Measurements from ENCODE around the gene CDC42EP1. TPM values are rescaled to one million over a fixed set of nuclear protein-coding genes. Genes with fewer than 3 reads are reported as not detected.

The CDC42EP1 gene, protein sequence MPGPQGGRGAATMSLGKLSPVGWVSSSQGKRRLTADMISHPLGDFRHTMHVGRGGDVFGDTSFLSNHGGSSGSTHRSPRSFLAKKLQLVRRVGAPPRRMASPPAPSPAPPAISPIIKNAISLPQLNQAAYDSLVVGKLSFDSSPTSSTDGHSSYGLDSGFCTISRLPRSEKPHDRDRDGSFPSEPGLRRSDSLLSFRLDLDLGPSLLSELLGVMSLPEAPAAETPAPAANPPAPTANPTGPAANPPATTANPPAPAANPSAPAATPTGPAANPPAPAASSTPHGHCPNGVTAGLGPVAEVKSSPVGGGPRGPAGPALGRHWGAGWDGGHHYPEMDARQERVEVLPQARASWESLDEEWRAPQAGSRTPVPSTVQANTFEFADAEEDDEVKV
- under 1 TPM in 1 of 2 experiments, not detected in 1; 0.22 TPM for total RNA-seq

DNA sequence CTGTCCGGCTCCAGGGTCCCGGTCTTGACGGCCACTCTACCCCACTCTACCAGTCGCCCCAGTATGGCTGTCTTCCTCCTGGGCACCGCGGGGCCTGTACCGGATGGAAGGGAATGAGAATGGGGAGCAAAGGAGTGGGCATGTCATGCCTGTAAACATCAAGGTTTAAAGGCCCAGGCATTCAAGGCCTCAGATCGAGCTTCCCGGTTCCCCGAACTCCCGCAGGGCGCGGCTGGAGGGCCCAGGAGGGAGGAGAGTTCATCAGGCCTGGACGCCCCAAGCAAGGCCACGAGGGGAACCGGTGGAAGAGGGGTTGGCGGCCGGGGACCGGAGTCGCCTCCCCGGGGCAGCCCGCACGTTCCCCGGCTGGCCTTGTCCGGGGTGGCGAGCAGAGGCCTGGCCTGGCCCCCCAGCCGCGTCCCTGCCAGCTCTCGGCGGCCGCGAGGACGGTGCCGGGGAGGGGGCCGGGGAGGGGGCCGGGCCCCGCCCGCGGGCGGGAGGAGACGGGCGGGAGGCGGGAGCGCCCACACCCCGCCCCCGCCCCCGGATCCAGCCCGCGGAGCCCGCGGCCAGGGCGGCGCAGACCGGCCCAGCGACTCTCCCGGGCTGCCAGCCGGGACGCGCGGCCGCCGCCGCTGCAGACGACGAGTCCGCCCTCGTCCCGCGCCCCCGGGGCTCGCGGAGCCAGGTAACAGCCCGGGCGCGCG is at the start of gene CDC42EP1:
Gene CDC42EP1 (plus strand): TSS at position 580 of the 707 bp plus-strand sequence. CDS start 5,870 bp downstream, outside the sequence.

GRCh38 chr22:37519268-37520195 is 40.7 kb upstream of the CDC42EP1 start, which contains the start of gene CARD10:
TSS of gene CARD10 (minus strand) at chr22:37519415. CDS start at chr22:37519200, 215 bp downstream.

GRCh38 chr22:37608477-37609239 is 48.4 kb downstream of the CDC42EP1 start, which contains the start of gene GGA1:
TSS of gene GGA1 (plus strand) at chr22:37608834. CDS start at chr22:37608861, 27 bp downstream.

Other genes with a start within 250 kb of the CDC42EP1 start
- gene ELFN2, start 133.0 kb upstream of the CDC42EP1 start, total RNA-seq, result under 1 TPM; 0.28 to 0.53 TPM
- 100 to 1,000 TPM; 213 to 218 TPM for gene MFNG, start 74.1 kb upstream of the CDC42EP1 start, total RNA-seq
- not detected for gene CARD10, start 41.1 kb upstream of the CDC42EP1 start, total RNA-seq
- gene LGALS2, start 19.6 kb downstream of the CDC42EP1 start, total RNA-seq, result not detected
- gene GGA1, start 48.4 kb downstream of the CDC42EP1 start, total RNA-seq, result 10 to 100 TPM; 59.8 to 61.1 TPM
- gene SH3BP1, start 79.2 kb downstream of the CDC42EP1 start, total RNA-seq, result 100 to 1,000 TPM; 141 to 146 TPM
- gene PDXP, start 98.2 kb downstream of the CDC42EP1 start, total RNA-seq, result 10 to 100 TPM; 19.3 to 20.4 TPM
- 100 to 1,000 TPM; 723 to 732 TPM for gene LGALS1, start 115.2 kb downstream of the CDC42EP1 start, total RNA-seq
- gene NOL12, start 125.9 kb downstream of the CDC42EP1 start, total RNA-seq, result 10 to 100 TPM; 40.8 to 44.2 TPM
- gene TRIOBP, start 136.6 kb downstream of the CDC42EP1 start, total RNA-seq, result 10 to 100 TPM; 38.4 to 39.6 TPM
- 10 to 100 TPM; 12.3 to 13.0 TPM for gene GCAT, start 247.5 kb downstream of the CDC42EP1 start, total RNA-seq